Left ventricle myocardium inferior (tissue), 1 donor: ENCODE results near the gene MGRN1. TPM values are rescaled to one million over a fixed set of nuclear protein-coding genes. Genes with fewer than 3 reads are reported as not detected.

Experiments
- DNase-seq: peaks from one replicate; pipeline ENCODE4 v3.0.0-alpha.2; 2020
- H3K27ac ChIP-seq: fragments of 200-600 bp; replicated peaks from 2 replicates; pipeline ENCODE4 v1.8.0; 2021
- H3K27me3 ChIP-seq: fragments of 200-600 bp; 2 replicates; pipeline ENCODE4 v1.8.0; 2021; ENCODE audit warnings: low read depth
- H3K36me3 ChIP-seq: fragments of 200-600 bp; 2 replicates; pipeline ENCODE4 v1.8.0; 2021
- H3K4me1 ChIP-seq: fragments of 200-600 bp; 2 replicates; pipeline ENCODE4 v1.8.0; 2021
- H3K4me3 ChIP-seq: fragments of 200-600 bp; 2 replicates; pipeline ENCODE4 v1.8.0; 2021; ENCODE audit warnings: mild to moderate bottlenecking, moderate library complexity
- H3K9me3 ChIP-seq: fragments of 200-600 bp; replicated peaks from 2 replicates; pipeline ENCODE4 v1.8.0; 2021
- intact Hi-C: fragments of 100-400 bp; cut with micrococcal nuclease; formaldehyde crosslinking; loops from one replicate; pipeline ENCODE4 v1.11.0; 2022
- total RNA-seq: library from RNA; stranded (reverse); fragmentation: NEBNext Ultra II Directional; extraction: Animal tissue kit (Norgen Biotek cat#: 25700); gene quantifications from one replicate; pipeline ENCODE4 v1.2.1, GENCODE V29; 2021
- TF ChIP-seq, protein P1 (sequence below): fragments of 200-600 bp; IDR thresholded peaks from 2 replicates; pipeline ENCODE4 v1.8.0; 2021; ENCODE audit warnings: antibody characterized with exemption, mild to moderate bottlenecking, borderline replicate concordance
- donor health status: DM: no; HTN: yes; CAD: no; lungs with severe emphysema.

Gene MGRN1
- total RNA-seq, 1 donor from 2014 or later: 30.5 TPM

- Histone ChIP-seq H3K4me3 (no peak overlapping the region), H3K36me3 (peaks cover 8% of the 10 kb centered on the region), H3K4me1 (peaks cover 18% of the 10 kb centered on the region), H3K27ac (no peak overlapping the region), H3K9me3 (peaks cover 10% of the 10 kb centered on the region), H3K27me3 (no peaks in the 10 kb centered on the region)
- intact Hi-C loops: no loop called here
- TF ChIP-seq, protein P1, sequence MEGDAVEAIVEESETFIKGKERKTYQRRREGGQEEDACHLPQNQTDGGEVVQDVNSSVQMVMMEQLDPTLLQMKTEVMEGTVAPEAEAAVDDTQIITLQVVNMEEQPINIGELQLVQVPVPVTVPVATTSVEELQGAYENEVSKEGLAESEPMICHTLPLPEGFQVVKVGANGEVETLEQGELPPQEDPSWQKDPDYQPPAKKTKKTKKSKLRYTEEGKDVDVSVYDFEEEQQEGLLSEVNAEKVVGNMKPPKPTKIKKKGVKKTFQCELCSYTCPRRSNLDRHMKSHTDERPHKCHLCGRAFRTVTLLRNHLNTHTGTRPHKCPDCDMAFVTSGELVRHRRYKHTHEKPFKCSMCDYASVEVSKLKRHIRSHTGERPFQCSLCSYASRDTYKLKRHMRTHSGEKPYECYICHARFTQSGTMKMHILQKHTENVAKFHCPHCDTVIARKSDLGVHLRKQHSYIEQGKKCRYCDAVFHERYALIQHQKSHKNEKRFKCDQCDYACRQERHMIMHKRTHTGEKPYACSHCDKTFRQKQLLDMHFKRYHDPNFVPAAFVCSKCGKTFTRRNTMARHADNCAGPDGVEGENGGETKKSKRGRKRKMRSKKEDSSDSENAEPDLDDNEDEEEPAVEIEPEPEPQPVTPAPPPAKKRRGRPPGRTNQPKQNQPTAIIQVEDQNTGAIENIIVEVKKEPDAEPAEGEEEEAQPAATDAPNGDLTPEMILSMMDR: no peak
- DNase-seq: no peak
These were observed 11.6 kb downstream of the MGRN1 start for GRCh38 chr16:4636196-4636595.

- DNase-seq: no peak
- peaks cover 8% of the 10 kb centered on the region for H3K36me3 ChIP-seq
- H3K4me1 ChIP-seq: peaks cover 20% of the 10 kb centered on the region
- no peaks in the 10 kb centered on the region for H3K9me3 ChIP-seq
- intact Hi-C loops: no loop called here
- H3K4me3 ChIP-seq: no peak overlapping the region
- H3K27ac ChIP-seq: no peak overlapping the region
- no peaks in the 10 kb centered on the region for H3K27me3 ChIP-seq
- TF ChIP-seq, protein P1: no peak
These were observed 13.0 kb downstream of the MGRN1 start for GRCh38 chr16:4637501-4638166.

GRCh38 chr16:4639899-4640509, 15.4 kb downstream of the MGRN1 start:
- intact Hi-C loops: no loop called here
- peaks cover 20% of the 10 kb centered on the region for H3K4me1 ChIP-seq
- DNase-seq: no peak
- H3K27me3 ChIP-seq: no peaks in the 10 kb centered on the region
- H3K27ac ChIP-seq: peak overlapping the region; percentile 2
- H3K4me3 ChIP-seq: no peak overlapping the region
- peaks cover under 1% of the 10 kb centered on the region for H3K36me3 ChIP-seq
- no peaks in the 10 kb centered on the region for H3K9me3 ChIP-seq
- TF ChIP-seq, protein P1: no peak

- Histone ChIP-seq H3K27me3 (no peaks in the 10 kb centered on the region), H3K36me3 (peaks cover 4% of the 10 kb centered on the region), H3K4me1 (peaks cover 20% of the 10 kb centered on the region), H3K4me3 (no peak overlapping the region), H3K9me3 (no peaks in the 10 kb centered on the region), H3K27ac (no peak overlapping the region)
- TF ChIP-seq, protein P1: no peak
- no peak for DNase-seq
- intact Hi-C loops: no loop called here
These were observed 16.1 kb downstream of the MGRN1 start for GRCh38 chr16:4640572-4641305.

GRCh38 chr16:4641306-4641687, 16.7 kb downstream of the MGRN1 start:
- no peak for DNase-seq
- Histone ChIP-seq H3K4me3 (no peak overlapping the region), H3K4me1 (peaks cover 20% of the 10 kb centered on the region), H3K27ac (no peak overlapping the region), H3K36me3 (peaks cover 7% of the 10 kb centered on the region), H3K27me3 (no peaks in the 10 kb centered on the region), H3K9me3 (no peaks in the 10 kb centered on the region)
- intact Hi-C loops: no loop called here
- TF ChIP-seq, protein P1: no peak
